ENCODE results near the gene RASA1.
A peak's percentile ranks its signal among the peaks of the same experiment; 100 is the strongest.
"Not testable (repeated sequence)": the region's sequence is repeated elsewhere in the genome, so short reads cannot be mapped to it uniquely, and the experiment has no call there.

RASA1 gene

DNA sequence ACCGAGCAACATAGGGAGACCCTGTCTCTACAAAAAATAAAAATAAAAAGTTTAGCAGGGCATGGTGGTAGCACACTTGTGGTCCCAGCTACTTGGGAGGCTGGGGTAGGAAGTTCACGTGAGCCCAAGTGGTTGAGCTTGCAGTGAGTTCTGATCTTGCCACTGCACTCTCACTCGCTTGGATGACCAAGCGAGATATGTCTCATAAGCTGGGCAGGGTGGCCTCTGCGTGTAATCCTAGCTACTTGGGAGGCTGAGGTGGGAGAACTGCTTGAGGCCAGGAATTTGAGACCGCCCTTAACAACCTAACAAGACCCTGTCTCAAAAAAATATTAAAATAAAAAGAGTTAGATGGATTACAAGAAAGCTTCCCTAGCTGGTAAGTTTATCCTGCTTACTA is 32.5 kb downstream of the RASA1 start:
- H3K4me3 ChIP-seq (ENCODE audit: low read depth, low read length), result no peak overlapping the region
- DNase-seq (ENCODE audit: low read depth), result no peak
- TF ChIP-seq, protein P1, sequence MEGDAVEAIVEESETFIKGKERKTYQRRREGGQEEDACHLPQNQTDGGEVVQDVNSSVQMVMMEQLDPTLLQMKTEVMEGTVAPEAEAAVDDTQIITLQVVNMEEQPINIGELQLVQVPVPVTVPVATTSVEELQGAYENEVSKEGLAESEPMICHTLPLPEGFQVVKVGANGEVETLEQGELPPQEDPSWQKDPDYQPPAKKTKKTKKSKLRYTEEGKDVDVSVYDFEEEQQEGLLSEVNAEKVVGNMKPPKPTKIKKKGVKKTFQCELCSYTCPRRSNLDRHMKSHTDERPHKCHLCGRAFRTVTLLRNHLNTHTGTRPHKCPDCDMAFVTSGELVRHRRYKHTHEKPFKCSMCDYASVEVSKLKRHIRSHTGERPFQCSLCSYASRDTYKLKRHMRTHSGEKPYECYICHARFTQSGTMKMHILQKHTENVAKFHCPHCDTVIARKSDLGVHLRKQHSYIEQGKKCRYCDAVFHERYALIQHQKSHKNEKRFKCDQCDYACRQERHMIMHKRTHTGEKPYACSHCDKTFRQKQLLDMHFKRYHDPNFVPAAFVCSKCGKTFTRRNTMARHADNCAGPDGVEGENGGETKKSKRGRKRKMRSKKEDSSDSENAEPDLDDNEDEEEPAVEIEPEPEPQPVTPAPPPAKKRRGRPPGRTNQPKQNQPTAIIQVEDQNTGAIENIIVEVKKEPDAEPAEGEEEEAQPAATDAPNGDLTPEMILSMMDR (IDR thresholded peaks at IDR 0.05; ENCODE audit: low read depth, low read length), result no peak
- TF ChIP-seq, protein P2, sequence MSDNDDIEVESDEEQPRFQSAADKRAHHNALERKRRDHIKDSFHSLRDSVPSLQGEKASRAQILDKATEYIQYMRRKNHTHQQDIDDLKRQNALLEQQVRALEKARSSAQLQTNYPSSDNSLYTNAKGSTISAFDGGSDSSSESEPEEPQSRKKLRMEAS (IDR thresholded peaks at IDR 0.05; ENCODE audit: low read depth, low read length), result no peak
- TF ChIP-seq MYC (IDR thresholded peaks at IDR 0.05; ENCODE audit: low read depth, low read length) (no peak), POLR2A (IDR thresholded peaks at IDR 0.05; ENCODE audit: extremely low read depth, insufficient read length) (no peak)

DNA sequence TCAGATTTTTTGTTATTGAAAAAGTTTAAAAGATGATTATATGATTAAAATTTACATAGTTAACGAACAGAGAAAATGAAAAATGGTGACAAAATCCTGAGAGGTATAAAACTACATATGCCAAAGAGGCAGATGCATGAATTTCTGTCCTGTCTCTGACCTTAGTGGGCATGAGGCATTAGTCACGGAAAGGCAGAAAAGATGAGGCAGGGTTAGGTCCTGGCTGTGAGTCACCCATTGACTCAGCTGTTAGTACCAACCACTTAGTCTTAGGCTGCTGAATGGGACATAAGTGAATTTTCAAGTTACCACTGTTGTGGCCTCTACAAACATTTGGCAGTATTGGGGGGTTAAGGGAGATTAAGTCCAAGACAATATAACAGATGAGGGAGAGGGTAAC is 33.1 kb downstream of the RASA1 start:
- DNase-seq (ENCODE audit: low read depth), result peak; percentile 79
- TF ChIP-seq MYC (IDR thresholded peaks at IDR 0.05; ENCODE audit: low read depth, low read length) (no peak), POLR2A (IDR thresholded peaks at IDR 0.05; ENCODE audit: extremely low read depth, insufficient read length) (no peak)
- no peak overlapping the region for H3K4me3 ChIP-seq (ENCODE audit: low read depth, low read length)

DNA sequence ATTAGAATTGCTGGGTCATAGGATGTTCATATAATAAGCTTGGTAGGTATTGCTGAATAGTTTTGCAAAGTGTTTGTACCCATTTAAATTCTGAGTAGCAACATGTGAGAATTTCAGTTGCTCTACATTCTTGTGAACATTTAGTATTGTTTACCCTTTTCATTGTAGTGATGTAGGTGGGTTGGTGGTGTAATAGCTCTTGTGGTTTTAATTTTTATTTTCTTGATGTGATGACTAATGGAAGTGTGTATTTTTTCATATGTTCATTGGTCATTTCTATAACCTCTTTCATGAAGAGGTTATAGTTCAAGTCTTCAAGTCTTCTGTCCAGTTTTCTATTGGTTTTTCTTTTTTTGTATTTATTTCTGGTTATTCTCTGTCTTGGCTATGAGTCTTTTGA is 34.4 kb downstream of the RASA1 start:
- no peak for DNase-seq (ENCODE audit: low read depth)
- TF ChIP-seq POLR2A (IDR thresholded peaks at IDR 0.05; ENCODE audit: extremely low read depth, insufficient read length), result no peak
- no peak for TF ChIP-seq MYC (IDR thresholded peaks at IDR 0.05; ENCODE audit: low read depth, low read length)
- TF ChIP-seq, protein P2 (IDR thresholded peaks at IDR 0.05; ENCODE audit: low read depth, low read length), result no peak
- TF ChIP-seq, protein P1 (IDR thresholded peaks at IDR 0.05; ENCODE audit: low read depth, low read length), result no peak
- no peak overlapping the region for H3K4me3 ChIP-seq (ENCODE audit: low read depth, low read length)

DNA sequence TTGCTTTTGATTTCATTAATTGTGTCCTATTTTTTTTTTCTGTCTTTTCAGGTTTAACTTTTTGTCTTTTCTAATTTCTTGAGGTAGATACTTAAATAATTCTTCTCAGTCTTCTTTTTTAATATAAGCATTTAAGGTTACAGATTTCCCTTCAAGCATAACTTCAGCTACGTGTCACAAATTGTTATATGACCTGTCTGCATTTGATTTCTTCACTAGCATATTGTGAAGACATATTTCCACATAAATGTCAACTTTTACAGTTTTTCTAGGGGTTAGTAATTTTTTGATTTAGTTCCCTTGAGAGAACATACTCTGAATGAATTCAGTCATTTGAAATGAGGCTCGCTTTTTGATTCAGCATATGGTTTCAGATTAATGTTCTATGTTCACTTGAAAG is 35.6 kb downstream of the RASA1 start:
- TF ChIP-seq POLR2A (IDR thresholded peaks at IDR 0.05; ENCODE audit: extremely low read depth, insufficient read length) (no peak), MYC (IDR thresholded peaks at IDR 0.05; ENCODE audit: low read depth, low read length) (no peak)
- TF ChIP-seq, protein P2 (IDR thresholded peaks at IDR 0.05; ENCODE audit: low read depth, low read length), result no peak
- TF ChIP-seq, protein P1 (IDR thresholded peaks at IDR 0.05; ENCODE audit: low read depth, low read length), result no peak
- H3K4me3 ChIP-seq (ENCODE audit: low read depth, low read length), result no peak overlapping the region
- DNase-seq (ENCODE audit: low read depth), result no peak

DNA sequence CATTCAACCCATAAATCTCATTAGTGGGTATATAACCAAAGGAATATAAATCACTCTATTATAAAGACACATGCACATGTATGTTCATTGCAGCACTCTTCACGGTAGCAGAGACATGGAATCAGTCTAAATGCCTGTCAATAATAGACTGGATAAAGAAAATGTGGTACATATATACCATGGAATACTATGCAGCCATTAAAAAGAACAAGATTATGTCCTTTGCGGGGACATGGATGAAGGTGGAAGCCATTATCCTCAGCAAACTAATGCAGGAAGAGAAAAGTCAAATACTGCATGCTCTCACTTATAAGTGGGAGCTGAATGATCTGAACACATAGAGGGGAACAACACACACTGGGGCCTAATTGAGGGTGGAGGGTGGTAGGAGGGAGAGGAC is 38.4 kb downstream of the RASA1 start:
- not testable (repeated sequence) for H3K4me3 ChIP-seq (ENCODE audit: low read depth, low read length); DNase-seq (ENCODE audit: low read depth)

DNA sequence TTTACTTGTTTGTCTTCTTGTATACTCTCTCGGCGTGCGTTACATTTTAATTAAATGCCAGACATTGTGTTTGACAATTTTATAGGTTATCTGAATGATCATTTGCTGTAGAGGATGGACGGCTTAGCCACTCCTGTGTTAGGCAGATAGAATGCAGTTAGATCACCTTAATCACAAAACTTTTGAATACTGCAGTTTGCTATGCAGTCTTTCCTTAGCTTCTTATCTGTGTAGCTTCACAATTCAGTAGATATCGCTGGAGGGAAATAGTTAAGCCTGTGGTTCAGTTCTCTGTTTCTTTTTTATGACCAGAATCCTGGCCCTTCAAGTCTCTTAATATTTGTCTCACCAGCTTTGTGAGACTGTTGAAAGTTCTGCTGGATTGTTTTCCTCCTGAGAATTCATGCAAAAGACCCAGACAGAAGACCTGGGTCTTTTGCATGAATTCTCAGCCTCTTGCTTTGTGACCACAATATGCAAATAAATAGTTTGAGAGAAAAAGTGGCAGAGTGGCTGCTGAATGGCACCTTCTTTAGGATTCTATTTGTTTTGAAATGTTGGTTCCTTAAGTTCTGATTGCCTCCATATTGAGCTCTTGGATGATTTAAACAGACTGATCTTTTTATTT is 40.2 kb downstream of the RASA1 start:
- DNase-seq (ENCODE audit: low read depth), result no peak
- TF ChIP-seq MYC (IDR thresholded peaks at IDR 0.05; ENCODE audit: low read depth, low read length) (no peak), POLR2A (IDR thresholded peaks at IDR 0.05; ENCODE audit: extremely low read depth, insufficient read length) (no peak)
- TF ChIP-seq, protein P1 (IDR thresholded peaks at IDR 0.05; ENCODE audit: low read depth, low read length), result no peak
- TF ChIP-seq, protein P2 (IDR thresholded peaks at IDR 0.05; ENCODE audit: low read depth, low read length), result no peak
- H3K4me3 ChIP-seq (ENCODE audit: low read depth, low read length), result no peak overlapping the region
